ENCODE results near the gene SPDL1.

Gene SPDL1

GRCh38 chr5:169634606-169635005 lies 51.0 kb downstream of the SPDL1 start:
- no peak for DNase-seq

- DNase-seq = no peak
These were observed 52.4 kb downstream of the SPDL1 start for GRCh38 chr5:169635936-169636335.

DNA sequence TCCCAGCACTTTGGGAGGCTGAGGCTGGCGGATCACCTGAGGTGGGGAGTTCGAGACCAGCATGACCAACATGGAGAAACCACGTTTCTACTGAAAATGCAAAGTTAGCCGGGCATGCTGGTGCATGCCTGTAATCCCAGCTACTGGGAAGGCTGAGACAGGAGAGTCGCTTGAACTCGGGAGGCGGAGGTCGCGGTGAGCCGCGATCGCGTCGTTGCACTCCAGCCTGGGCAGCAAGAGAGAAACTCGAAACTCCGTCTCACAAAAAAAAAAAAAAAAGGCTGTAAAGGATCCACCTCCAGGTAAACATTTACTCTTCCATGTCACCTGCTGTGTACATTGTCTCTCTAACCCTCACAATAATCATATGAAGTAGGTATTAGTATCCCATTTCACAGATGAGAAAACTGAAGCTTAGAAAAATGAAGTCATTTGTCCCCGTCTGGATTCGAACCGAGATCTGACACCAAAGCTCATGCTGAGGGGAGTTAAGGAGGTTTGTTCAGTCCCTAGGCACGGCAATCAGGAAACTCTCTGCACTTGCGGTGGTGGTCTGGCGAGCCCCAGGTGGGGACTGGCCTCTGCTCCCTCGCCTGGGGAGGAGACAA lies 53.0 kb downstream of the SPDL1 start:
- no peak for DNase-seq

DNA sequence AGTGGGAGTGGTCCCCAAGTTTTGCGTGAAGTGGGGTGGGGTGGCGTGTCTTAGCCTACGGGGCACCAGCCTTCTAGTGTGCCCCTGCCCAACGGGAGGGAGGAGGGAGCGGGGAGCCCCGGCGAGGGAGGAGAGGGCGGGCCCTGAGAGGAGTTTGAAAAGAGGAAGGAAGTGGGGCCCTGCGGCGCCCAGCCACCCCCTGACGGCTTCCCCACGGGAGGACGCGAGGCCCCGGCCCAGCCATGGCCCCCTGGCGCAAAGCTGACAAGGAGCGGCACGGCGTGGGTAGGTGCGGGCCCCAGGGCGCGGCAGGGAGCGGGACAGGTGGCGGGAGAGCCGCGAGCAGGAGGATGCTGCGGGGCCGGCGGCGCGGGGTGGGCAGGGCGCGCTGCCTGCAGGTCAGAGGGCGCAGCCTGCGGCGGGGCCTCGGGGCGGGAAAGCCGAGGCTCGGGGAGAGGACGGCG lies 53.5 kb downstream of the SPDL1 start, which contains the start of gene DOCK2:
DOCK2 (plus strand) TSS at position 191 of the 464 bp plus-strand sequence; CDS start at position 243, 52 bp downstream.
- no peak for DNase-seq

DNA sequence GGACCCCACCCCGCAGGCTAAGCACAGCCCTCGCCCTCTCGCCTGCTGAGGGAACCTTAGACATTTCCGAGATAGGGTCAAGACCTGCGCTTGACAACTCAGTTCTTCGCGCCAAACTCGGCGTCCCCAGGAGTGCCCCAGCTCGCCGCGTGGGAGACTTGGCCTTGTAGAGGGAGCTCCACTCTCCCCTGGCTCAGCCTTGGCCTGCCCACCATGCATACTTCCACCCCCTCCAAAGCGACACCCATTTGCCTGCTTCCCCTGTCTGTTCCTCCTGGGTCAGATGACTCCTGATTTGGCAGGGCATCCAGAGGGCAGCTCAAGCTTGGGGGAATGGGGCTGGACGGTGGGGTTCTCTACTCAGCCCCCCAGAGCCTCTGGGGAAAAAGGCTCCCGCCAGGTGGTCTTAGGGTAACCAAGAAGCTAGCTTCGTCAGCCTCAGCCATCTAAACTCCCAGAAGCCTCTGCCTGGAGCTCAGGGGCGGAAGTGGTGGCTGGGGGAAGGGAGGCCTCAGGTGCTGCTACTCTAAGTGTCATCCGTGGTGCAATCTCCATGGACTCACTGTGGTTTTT lies 54.1 kb downstream of the SPDL1 start:
- DNase-seq = no peak

GRCh38 chr5:169641253-169641652 lies 57.7 kb downstream of the SPDL1 start:
- no peak for DNase-seq

- no peak for DNase-seq
These were observed 63.3 kb downstream of the SPDL1 start for GRCh38 chr5:169646856-169647255.

GRCh38 chr5:169647566-169647965 lies 64.0 kb downstream of the SPDL1 start:
- no peak for DNase-seq

- DNase-seq = no peak
These were observed 65.2 kb downstream of the SPDL1 start for GRCh38 chr5:169648725-169649310.

DNA sequence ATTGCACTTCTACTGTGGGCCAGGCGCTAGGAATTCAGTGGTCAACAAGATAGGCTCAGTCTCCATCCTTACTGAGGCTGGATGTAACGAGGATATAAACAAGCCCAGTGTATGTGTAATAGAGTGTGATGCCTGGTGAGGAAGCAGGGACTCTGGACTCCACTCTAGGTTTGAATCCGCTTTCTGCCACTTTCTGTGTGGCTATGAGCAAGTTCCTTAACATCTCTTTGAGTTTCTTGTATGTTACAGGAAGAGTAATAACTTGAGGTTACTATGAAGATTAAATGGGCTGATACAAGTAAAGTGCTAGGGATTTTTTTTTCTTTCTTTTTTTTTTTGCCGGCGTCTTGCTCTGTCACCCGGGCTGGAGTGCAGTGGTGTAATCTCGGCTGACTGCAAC lies 65.9 kb downstream of the SPDL1 start:
- no peak for DNase-seq

DNA sequence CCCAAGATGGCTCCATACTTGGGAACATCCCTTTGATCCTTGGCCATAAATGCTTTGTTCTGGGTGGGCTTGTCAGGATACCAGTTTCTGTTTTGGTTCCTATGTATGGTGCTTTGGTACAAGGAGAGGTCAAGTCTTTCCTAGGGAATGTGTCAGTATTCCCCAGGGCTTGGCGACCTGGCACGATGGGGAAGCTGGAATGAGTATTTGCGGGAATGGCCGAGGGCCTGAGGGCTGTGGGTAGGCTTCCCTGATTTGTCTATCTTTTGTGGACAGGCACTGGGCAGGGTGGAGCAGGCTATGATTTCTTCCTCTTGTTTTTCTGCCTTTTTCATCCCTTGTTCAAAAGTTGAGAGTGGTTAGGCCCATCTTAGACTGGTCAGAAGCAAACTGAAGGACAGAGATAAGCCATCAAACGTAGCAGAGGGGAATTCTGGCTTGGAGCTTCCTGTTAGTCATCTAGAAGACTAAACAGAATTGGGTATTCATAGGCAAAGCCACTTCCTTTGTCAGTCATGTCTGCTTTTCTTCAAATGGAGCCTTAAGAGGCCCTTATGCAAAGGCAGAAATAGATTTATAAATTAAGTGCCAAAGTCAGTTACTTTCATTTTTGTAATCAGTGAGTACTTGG lies 67.2 kb downstream of the SPDL1 start:
- DNase-seq = no peak

DNA sequence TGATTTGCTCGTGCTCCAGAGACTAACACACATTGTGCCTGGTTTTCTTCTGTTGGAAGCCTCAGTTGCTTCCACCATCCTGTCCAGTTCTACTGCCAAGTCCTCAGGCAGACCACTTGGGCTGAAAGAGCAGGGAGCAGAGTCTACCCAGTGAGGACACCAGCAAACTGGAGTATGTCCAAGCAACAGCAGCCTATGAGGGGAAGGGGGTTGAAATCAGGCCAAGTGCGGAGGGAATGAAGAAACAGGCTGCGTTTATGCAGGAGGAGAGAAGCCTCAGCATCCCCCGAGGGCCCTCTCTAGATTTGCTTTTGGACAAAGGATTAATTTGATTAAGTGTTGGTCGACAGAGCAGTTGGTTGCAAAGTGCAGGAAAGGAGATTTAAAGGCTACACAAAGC lies 68.0 kb downstream of the SPDL1 start:
- DNase-seq = no peak

DNA sequence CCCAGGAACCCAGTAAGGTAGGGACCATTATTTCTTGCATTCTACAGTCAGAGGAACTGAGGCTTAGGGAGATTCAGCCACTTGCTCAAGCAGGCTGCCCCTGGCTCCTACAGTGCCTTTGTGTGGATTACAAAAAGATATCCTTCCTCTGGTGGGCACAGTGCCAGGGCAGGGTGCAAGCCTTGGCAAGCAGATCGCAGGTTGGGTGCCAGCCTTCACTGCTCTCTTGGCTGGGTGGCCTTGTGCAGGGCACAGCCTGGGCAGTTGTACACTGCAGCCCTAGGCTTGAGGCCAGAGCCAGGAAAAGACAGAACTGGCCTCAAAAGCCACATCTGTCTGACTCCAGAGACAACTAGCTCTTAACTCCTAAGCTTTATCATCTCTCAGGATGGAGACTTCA lies 68.5 kb downstream of the SPDL1 start:
- DNase-seq = no peak

- no peak for DNase-seq
These were observed 69.5 kb downstream of the SPDL1 start for GRCh38 chr5:169653091-169653490.

Measured in 8988T (cell line).